DND-41 (cell line): Measurements from ENCODE around the gene KCNQ5.

Source experiments
- CTCF ChIP-seq: IDR thresholded peaks from 2 replicates; pipeline ENCODE4 v1.5.1; 2012; ENCODE audit warnings: borderline replicate concordance, low read length, moderate library complexity, mild to moderate bottlenecking; ENCODE audit not compliant: poor library complexity, severe bottlenecking; ENCODE audit errors: extremely low read depth
- EZH2 ChIP-seq: IDR thresholded peaks from 3 replicates; pipeline ENCODE4 v1.6.1; 2012; ENCODE audit warnings: borderline replicate concordance, low read depth, mild to moderate bottlenecking, moderate library complexity, low read length, inconsistent platforms; ENCODE audit not compliant: severe bottlenecking

DNA sequence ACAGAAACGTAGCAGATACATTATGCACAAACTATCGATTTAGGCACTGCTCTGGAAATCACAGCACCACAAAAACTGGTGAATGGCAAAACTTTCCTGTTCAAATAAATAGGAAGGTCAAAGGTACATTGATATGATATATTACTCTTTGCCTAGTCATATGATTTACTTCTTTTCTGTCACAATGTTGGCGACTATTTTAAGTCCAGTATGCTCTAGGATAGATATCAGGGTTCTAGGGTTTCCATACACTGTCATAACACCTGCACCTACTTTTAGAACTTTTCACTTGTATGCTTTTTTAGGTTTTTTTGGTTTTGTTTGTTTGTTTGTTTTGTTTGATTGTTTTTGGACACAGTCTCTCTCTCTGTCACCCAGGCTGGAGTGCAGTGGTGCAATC lies 578.4 kb downstream of the KCNQ5 start:
- TF ChIP-seq CTCF = no peak
- no peak for TF ChIP-seq EZH2
